ENCODE results near the gene PDZRN4. TPM values are rescaled to one million over a fixed set of nuclear protein-coding genes. Genes with fewer than 3 reads are reported as not detected.

Gene PDZRN4
- total RNA-seq, 2 experiments from 2014 or later, result not detected

GRCh38 chr12:41476499-41477439, 288.6 kb downstream of the PDZRN4 start:
- Mint-ChIP-seq H3K4me1 (ENCODE audit: low read depth) (no peaks in the 10 kb centered on the region), H3K27me3 (no peaks in the 10 kb centered on the region), H3K27ac (no peak overlapping the region), H3K36me3 (no peaks in the 10 kb centered on the region), H3K9me3 (no peaks in the 10 kb centered on the region), H3K4me3 (no peak overlapping the region)
- intact Hi-C loops (cut with micrococcal nuclease), result no loop called here
- POLR2A ChIA-PET, result no interaction called here
- CTCF ChIA-PET, result no interaction called here
- DNase-seq, result no peak

GRCh38 chr12:41479426-41479825, 291.3 kb downstream of the PDZRN4 start:
- Mint-ChIP-seq H3K27ac (no peak overlapping the region), H3K36me3 (no peaks in the 10 kb centered on the region), H3K9me3 (no peaks in the 10 kb centered on the region), H3K4me1 (ENCODE audit: low read depth) (no peaks in the 10 kb centered on the region), H3K27me3 (no peaks in the 10 kb centered on the region), H3K4me3 (no peak overlapping the region)
- CTCF ChIA-PET, result no interaction called here
- intact Hi-C loops (cut with micrococcal nuclease), result no loop called here
- POLR2A ChIA-PET, result no interaction called here
- no peak for DNase-seq

- H3K27ac Mint-ChIP-seq, result no peak overlapping the region
- no peaks in the 10 kb centered on the region for H3K4me1 Mint-ChIP-seq (ENCODE audit: low read depth)
- intact Hi-C loops (cut with micrococcal nuclease), result no loop called here
- ChIA-PET CTCF (interaction anchor here (0.6 kb wide), 1 partner anchor 8 kb away, joined by 3 read pairs; no protein-coding TSS in a partner anchor), POLR2A (no interaction called here)
- no peaks in the 10 kb centered on the region for H3K36me3 Mint-ChIP-seq
- DNase-seq, result no peak
- H3K4me3 Mint-ChIP-seq, result no peak overlapping the region
- no peaks in the 10 kb centered on the region for H3K27me3 Mint-ChIP-seq
- H3K9me3 Mint-ChIP-seq, result no peaks in the 10 kb centered on the region
Measured at GRCh38 chr12:41485203-41485602, 297.1 kb downstream of the PDZRN4 start.

- Mint-ChIP-seq H3K27ac (no peak overlapping the region), H3K9me3 (no peaks in the 10 kb centered on the region), H3K27me3 (no peaks in the 10 kb centered on the region), H3K4me1 (ENCODE audit: low read depth) (no peaks in the 10 kb centered on the region), H3K4me3 (no peak overlapping the region), H3K36me3 (no peaks in the 10 kb centered on the region)
- DNase-seq, result no peak
- intact Hi-C loops (cut with micrococcal nuclease), result no loop called here
- CTCF ChIA-PET, result no interaction called here
- POLR2A ChIA-PET, result no interaction called here
Measured at GRCh38 chr12:41486718-41487117, 298.6 kb downstream of the PDZRN4 start.

- Mint-ChIP-seq H3K27me3 (peaks cover 2% of the 10 kb centered on the region), H3K36me3 (no peaks in the 10 kb centered on the region)
Measured at GRCh38 chr12:41496009-41496408, 307.9 kb downstream of the PDZRN4 start.

GRCh38 chr12:41497409-41497808, 309.3 kb downstream of the PDZRN4 start:
- intact Hi-C loops (cut with micrococcal nuclease), result no loop called here
- peaks cover 2% of the 10 kb centered on the region for H3K27me3 Mint-ChIP-seq
- ChIA-PET POLR2A (no interaction called here), CTCF (no interaction called here)
- H3K4me3 Mint-ChIP-seq, result no peak overlapping the region
- H3K4me1 Mint-ChIP-seq (ENCODE audit: low read depth), result no peaks in the 10 kb centered on the region
- H3K9me3 Mint-ChIP-seq, result no peaks in the 10 kb centered on the region
- H3K27ac Mint-ChIP-seq, result no peak overlapping the region
- no peak for DNase-seq
- H3K36me3 Mint-ChIP-seq, result no peaks in the 10 kb centered on the region

More at GRCh38 chr12:41496009-41496408, 307.9 kb downstream of the PDZRN4 start:
- intact Hi-C loops (cut with micrococcal nuclease), result no loop called here
- Mint-ChIP-seq H3K4me3 (no peak overlapping the region), H3K9me3 (no peaks in the 10 kb centered on the region), H3K4me1 (ENCODE audit: low read depth) (no peaks in the 10 kb centered on the region), H3K27ac (no peak overlapping the region)
- CTCF ChIA-PET, result no interaction called here
- POLR2A ChIA-PET, result no interaction called here
- no peak for DNase-seq

GRCh38 chr12:41504976-41505375, 316.9 kb downstream of the PDZRN4 start:
- intact Hi-C loops (cut with micrococcal nuclease), result no loop called here
- H3K4me3 Mint-ChIP-seq, result no peak overlapping the region
- H3K9me3 Mint-ChIP-seq, result no peaks in the 10 kb centered on the region
- DNase-seq, result no peak
- ChIA-PET CTCF (no interaction called here), POLR2A (no interaction called here)
- no peaks in the 10 kb centered on the region for H3K36me3 Mint-ChIP-seq
- no peaks in the 10 kb centered on the region for H3K27me3 Mint-ChIP-seq
- no peaks in the 10 kb centered on the region for H3K4me1 Mint-ChIP-seq (ENCODE audit: low read depth)
- no peak overlapping the region for H3K27ac Mint-ChIP-seq

- Mint-ChIP-seq H3K9me3 (no peaks in the 10 kb centered on the region), H3K27ac (no peak overlapping the region), H3K27me3 (peaks cover 1% of the 10 kb centered on the region), H3K36me3 (no peaks in the 10 kb centered on the region), H3K4me3 (no peak overlapping the region), H3K4me1 (ENCODE audit: low read depth) (no peaks in the 10 kb centered on the region)
- CTCF ChIA-PET, result no interaction called here
- intact Hi-C loops (cut with micrococcal nuclease), result no loop called here
- POLR2A ChIA-PET, result no interaction called here
- no peak for DNase-seq
Measured at GRCh38 chr12:41507286-41507685, 319.2 kb downstream of the PDZRN4 start.

GRCh38 chr12:41509271-41510055, 321.3 kb downstream of the PDZRN4 start:
- no peaks in the 10 kb centered on the region for H3K9me3 Mint-ChIP-seq
- no peak for DNase-seq
- H3K27ac Mint-ChIP-seq, result no peak overlapping the region
- no peaks in the 10 kb centered on the region for H3K36me3 Mint-ChIP-seq
- ChIA-PET CTCF (no interaction called here), POLR2A (no interaction called here)
- peaks cover 3% of the 10 kb centered on the region for H3K27me3 Mint-ChIP-seq
- intact Hi-C loops (cut with micrococcal nuclease), result no loop called here
- H3K4me3 Mint-ChIP-seq, result no peak overlapping the region
- H3K4me1 Mint-ChIP-seq (ENCODE audit: low read depth), result no peaks in the 10 kb centered on the region

GRCh38 chr12:41510470-41510869, 322.4 kb downstream of the PDZRN4 start:
- intact Hi-C loops (cut with micrococcal nuclease), result no loop called here
- POLR2A ChIA-PET, result no interaction called here
- CTCF ChIA-PET, result no interaction called here
- Mint-ChIP-seq H3K27ac (no peak overlapping the region), H3K27me3 (peaks cover 3% of the 10 kb centered on the region), H3K4me1 (ENCODE audit: low read depth) (no peaks in the 10 kb centered on the region), H3K9me3 (no peaks in the 10 kb centered on the region), H3K36me3 (no peaks in the 10 kb centered on the region), H3K4me3 (no peak overlapping the region)
- no peak for DNase-seq

GRCh38 chr12:41511247-41511646, 323.1 kb downstream of the PDZRN4 start:
- ChIA-PET POLR2A (no interaction called here), CTCF (no interaction called here)
- Mint-ChIP-seq H3K27me3 (peaks cover 3% of the 10 kb centered on the region), H3K9me3 (no peaks in the 10 kb centered on the region), H3K4me3 (no peak overlapping the region), H3K36me3 (no peaks in the 10 kb centered on the region), H3K4me1 (ENCODE audit: low read depth) (no peaks in the 10 kb centered on the region), H3K27ac (no peak overlapping the region)
- intact Hi-C loops (cut with micrococcal nuclease), result no loop called here
- DNase-seq, result no peak

- Mint-ChIP-seq H3K27me3 (peaks cover 3% of the 10 kb centered on the region), H3K36me3 (no peaks in the 10 kb centered on the region), H3K4me1 (ENCODE audit: low read depth) (no peaks in the 10 kb centered on the region), H3K27ac (no peak overlapping the region), H3K4me3 (no peak overlapping the region), H3K9me3 (no peaks in the 10 kb centered on the region)
- ChIA-PET POLR2A (no interaction called here), CTCF (no interaction called here)
- no peak for DNase-seq
- intact Hi-C loops (cut with micrococcal nuclease), result no loop called here
Measured at GRCh38 chr12:41512497-41512896, 324.4 kb downstream of the PDZRN4 start.

Data from activated CD4-positive, alpha-beta memory T cell treated with anti-CD3 and anti-CD28 coated beads for 36 hours (primary cell).